ENCODE results near the gene TWIST1.

DNA sequence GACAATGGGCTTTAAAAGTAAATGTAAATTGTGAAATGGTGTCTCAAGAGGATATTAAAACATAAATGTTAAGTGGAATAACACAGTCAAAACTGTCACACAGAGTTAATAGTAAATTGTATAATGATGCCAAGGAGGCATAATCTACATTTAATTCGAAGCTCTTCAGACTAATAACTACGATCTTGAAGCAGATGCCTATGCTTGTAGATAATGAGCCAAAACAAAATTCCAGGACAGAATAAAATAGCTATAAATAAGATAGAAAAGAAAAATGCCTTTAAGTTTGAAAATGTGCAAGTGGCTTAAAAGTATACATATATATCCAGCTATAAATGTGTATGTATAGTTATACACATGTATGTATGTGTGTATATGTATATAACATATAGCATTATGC is 17.5 kb downstream of the TWIST1 start:
- no peak for TF ChIP-seq POLR2A (IDR thresholded peaks at IDR 0.05; ENCODE audit: extremely low read depth, insufficient read length)
- TF ChIP-seq, protein P1, sequence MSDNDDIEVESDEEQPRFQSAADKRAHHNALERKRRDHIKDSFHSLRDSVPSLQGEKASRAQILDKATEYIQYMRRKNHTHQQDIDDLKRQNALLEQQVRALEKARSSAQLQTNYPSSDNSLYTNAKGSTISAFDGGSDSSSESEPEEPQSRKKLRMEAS (IDR thresholded peaks at IDR 0.05; ENCODE audit: low read depth, low read length) = no peak
